Stimulated activated CD8-positive, alpha-beta memory T cell treated with anti-CD3 and anti-CD28 coated beads, Interleukin-15, amount 100 ng/mL, for 48 hours (primary cell): ENCODE data around the gene MAPK1.
"Not testable (repeated sequence)": the region's sequence is repeated elsewhere in the genome, so short reads cannot be mapped to it uniquely, and the experiment has no call there.

ENCODE experiments used
- DNase-seq, 2 donors: peaks; one replicate each; pipeline ENCODE4 v3.0.0-alpha.2; 2020; ENCODE audit warnings: low read depth in 2 of 2

Gene MAPK1

GRCh38 chr22:21867528-21868266 lies at the start of gene MAPK1:
MAPK1 (minus strand) TSS chr22:21867645; CDS start chr22:21867440, 205 bp downstream.
- peak; percentile 93 for DNase-seq

DNA sequence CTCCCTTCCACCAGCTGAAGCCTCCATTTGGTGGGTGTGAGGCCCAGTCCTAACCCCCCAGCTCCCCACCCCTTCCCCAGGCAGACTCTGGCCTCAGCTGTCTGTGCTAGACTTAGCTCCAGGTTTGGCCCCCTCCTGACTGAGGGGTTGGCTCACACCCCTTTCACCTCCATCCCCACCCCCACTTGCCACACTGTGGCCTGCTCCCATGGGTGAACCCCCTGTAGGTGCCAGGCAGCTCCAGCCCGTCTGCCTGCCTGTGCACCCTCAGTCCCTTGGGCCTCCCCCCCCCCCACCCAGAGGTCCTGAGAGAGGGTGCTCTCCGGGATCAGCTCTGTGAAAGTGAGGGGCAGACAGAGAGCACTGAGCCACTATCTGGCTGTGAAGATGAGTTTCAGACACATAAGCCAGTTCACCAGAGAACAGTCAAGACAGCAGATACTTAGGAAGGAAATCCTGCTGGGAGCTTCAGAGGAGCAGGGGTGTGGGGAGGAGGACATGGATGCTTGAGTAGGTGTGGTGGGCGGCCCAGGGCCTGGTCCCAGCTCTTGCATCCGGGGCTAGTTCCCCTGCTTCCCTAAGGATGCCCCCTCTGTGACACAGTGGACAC lies 49.0 kb upstream of the MAPK1 start:
- no peak for DNase-seq

DNA sequence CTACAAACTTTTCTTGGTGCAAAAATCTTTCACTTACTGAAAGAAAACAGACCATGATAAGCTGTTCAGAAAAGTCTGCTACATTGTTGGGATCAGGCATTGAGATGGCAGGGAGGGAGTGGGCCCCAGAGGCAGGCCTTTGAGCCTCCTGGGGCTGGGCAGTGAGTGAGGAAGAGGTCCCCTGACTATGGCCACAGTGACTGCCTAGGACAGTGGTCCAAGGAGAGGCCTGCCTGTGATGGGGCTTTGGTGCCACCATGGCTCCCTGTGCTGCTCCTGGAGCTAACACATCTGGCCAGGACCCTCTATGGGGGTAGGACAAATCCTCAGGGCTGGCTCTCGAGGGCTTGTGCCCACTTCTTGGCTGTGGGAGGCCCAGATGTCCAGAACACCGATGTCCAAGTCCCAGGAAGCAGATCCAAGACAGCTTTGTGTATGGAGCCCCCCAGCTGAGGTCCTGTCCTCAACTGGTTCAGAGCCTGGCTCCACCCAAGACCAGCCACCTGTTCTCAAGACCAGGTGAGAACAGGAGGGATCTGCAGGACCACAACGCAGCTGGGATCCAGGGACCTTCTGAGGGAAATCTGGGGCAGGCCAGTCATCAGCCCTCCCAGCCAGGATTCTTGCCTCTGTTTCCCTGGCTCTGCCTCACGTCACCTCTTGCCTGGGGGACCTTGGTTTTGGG lies 48.3 kb upstream of the MAPK1 start:
- no peak for DNase-seq

- not testable (repeated sequence) for DNase-seq
Observed at GRCh38 chr22:21914033-21914642, 46.7 kb upstream of the MAPK1 start.

- not testable (repeated sequence) for DNase-seq
Observed at GRCh38 chr22:21910367-21910766, 42.9 kb upstream of the MAPK1 start.

DNA sequence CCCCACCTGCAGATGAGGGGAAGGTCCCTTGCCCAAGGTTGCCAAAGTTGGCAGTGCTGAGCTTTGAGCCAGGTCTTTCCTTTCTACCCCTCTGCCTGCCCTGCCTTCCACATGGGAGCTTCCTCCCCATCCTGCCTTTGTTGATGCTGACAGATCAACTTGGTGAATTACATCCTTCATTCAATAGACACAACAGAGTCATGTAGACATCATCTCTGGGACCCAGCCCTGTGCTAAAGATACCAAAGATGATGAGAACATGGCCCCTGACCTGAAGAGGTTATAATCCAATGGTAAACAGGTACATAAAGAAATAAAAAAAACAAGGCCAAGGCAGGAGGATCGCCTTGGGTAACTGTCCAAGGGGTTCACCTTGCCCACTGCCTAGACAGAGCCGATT lies 42.4 kb upstream of the MAPK1 start:
- DNase-seq: no peak

GRCh38 chr22:21907638-21908522 lies 40.4 kb upstream of the MAPK1 start:
- no peak for DNase-seq

DNA sequence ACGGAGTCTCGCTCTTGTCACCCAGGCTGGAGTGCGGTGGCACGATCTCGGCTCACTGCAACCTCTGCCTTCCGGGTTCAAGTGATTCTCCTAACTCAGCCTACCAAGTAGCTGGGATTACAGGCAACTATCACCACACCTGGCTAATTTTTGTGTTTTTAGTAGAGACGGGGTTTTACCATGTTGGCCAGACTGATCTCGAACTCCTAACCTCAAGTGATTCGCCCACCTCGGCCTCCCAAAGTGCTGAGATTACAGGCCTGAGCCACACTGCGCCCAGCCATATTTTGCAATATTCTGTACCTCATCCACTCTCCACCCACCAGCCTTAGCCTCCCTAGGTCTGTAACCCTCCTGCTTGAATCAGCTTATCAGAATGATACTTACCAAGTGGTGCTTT lies 37.8 kb upstream of the MAPK1 start:
- DNase-seq: not testable (repeated sequence)

GRCh38 chr22:21904250-21904789 lies 36.9 kb upstream of the MAPK1 start:
- no peak for DNase-seq

DNA sequence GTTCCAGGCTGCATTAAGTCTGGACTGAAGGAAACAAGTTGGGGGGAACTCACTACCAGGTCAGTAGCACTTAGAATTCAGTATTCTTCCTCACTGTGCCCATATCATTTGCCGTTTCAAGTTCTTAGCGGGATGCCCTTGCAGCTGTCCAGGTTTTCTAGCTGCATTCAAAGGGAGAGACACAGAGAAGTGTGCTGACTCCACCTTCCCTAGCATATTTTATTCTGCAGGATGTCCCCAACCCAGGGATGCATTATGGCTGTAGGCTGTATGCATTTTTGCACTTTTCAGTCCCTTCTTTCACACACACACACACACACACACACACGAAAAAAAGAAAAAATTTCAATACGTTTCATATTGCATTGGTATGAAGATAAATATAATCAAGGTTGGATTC lies 35.8 kb upstream of the MAPK1 start:
- DNase-seq: no peak

GRCh38 chr22:21902296-21903087 lies 35.0 kb upstream of the MAPK1 start:
- no peak for DNase-seq

GRCh38 chr22:21898354-21898896 lies 31.0 kb upstream of the MAPK1 start:
- DNase-seq: no peak

GRCh38 chr22:21896951-21897513 lies 29.6 kb upstream of the MAPK1 start:
- no peak for DNase-seq

DNA sequence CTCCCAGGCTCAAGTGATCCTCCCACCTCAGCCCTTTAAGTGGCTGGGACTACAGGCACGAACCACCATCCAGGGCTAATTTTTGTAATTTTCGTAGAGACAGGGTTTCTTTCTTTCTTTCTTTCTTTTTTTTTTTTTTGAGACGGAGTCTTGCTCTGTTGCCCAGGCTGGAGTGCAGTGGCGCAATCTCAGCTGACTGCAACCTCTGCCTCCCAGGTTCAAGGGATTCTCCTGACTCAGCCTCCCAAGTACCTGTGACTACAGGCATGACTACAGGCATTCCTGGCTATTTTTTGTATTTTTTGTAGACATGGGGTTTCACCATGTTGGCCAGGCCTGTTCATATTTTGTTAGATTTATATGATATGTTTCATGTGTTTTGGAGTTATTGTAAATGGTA lies 28.8 kb upstream of the MAPK1 start:
- DNase-seq: not testable (repeated sequence)

- no peak for DNase-seq
Observed at GRCh38 chr22:21894799-21895198, 27.4 kb upstream of the MAPK1 start.

- DNase-seq: no peak
Observed at GRCh38 chr22:21889251-21889990, 22.0 kb upstream of the MAPK1 start.

GRCh38 chr22:21887841-21888240 lies 20.4 kb upstream of the MAPK1 start:
- no peak for DNase-seq

- not testable (repeated sequence) for DNase-seq
Observed at GRCh38 chr22:21883930-21884329, 16.5 kb upstream of the MAPK1 start.

GRCh38 chr22:21882754-21883333 lies 15.4 kb upstream of the MAPK1 start:
- not testable (repeated sequence) for DNase-seq
